ENCODE data around the gene DCBLD1.

DNA sequence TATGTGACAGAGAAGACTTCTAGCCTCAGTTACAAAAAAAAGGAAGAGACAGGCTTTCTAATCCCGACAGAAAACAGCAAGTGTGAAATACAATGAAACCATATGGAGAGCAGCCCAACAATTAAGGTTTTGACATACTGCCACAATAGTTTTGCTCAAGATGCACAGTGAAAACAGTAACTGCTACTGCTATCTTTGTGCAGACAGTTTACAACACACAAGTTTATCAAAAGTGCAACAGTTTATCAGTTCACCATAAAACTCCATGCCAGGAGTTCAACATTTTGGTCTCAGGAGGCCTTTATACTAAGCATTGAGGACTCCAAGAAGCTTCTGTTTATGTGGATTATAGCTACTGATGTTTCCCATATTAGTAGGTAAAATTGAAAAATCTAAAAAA, 82.2 kb downstream of the DCBLD1 start:
- TF ChIP-seq POLR2AphosphoS5 (IDR thresholded peaks at IDR 0.05; ENCODE audit: low read depth, low read length) (no peak), PAX5 (IDR thresholded peaks at IDR 0.05; ENCODE audit: insufficient read depth, low read length, severe bottlenecking) (no peak), POLR2A (IDR thresholded peaks at IDR 0.05; ENCODE audit: low read depth, low read length) (no peak), TAF1 (IDR thresholded peaks at IDR 0.05; ENCODE audit: low read depth, low read length) (no peak), SPI1 (IDR thresholded peaks at IDR 0.05; ENCODE audit: low read depth, low read length) (no peak), POU2F2 (IDR thresholded peaks at IDR 0.05; ENCODE audit: low read depth, low read length) (no peak)

Measured in GM12891 (cell line).